Thyroid gland (tissue), 4 donors: Measurements from ENCODE around the gene KLF2.

Source experiments
- CTCF ChIP-seq, 6 experiments: fragments of 200-600 bp in 3 of 6; fragments of 450-650 bp in 3 of 6; sonication (generic) in 3 of 6; IDR thresholded peaks; one replicate each; pipeline ENCODE4 v1.5.1; 2016 to 2019; ENCODE audit warnings: antibody characterized with exemption in 6 of 6, mild to moderate bottlenecking in 2 of 6, inconsistent platforms in 1 of 6, moderate library complexity in 1 of 6
- POLR2A ChIP-seq, 2 donors: fragments of 450-650 bp; IDR thresholded peaks; one replicate each; pipeline ENCODE4 v1.6.1; 2017; ENCODE audit warnings: antibody characterized with exemption in 2 of 2, mild to moderate bottlenecking in 2 of 2, moderate library complexity in 1 of 2

GRCh38 chr19:16281743-16282142 lies 42.9 kb upstream of the KLF2 start:
- no peak for TF ChIP-seq POLR2A (IDR thresholded peaks at IDR 0.05)
- no peak for TF ChIP-seq CTCF (IDR thresholded peaks at IDR 0.05)
